Measurements from ENCODE around the gene AKR7A2. TPM values are rescaled to one million over a fixed set of nuclear protein-coding genes. Genes with fewer than 3 reads are reported as not detected.

Gene AKR7A2
- total and polyA plus RNA-seq, 10 of the 15 experiments (the other 5 are each of a cell fraction or from before 2014, with no cell fraction given) = 1.3 to 114 (median 48.0) TPM

- Histone ChIP-seq H3K27me3 (replicated peaks in 1 of 2; ENCODE audit: control insufficient read depth in 2 of 2, insufficient read depth in 2 of 2, low read length in 1 of 2) (no peaks in the 10 kb centered on the region), H3K9me3 (replicated peaks; ENCODE audit: control insufficient read depth, insufficient read depth, low read length) (no peaks in the 10 kb centered on the region), H3K36me3 (ENCODE audit: control insufficient read depth in 2 of 2, insufficient read depth in 2 of 2, low read length in 1 of 2) (peaks cover 21 to 22% of the 10 kb centered on the region in 2 experiments), H3K4me2 (ENCODE audit: control insufficient read depth, insufficient read depth) (peak overlapping the region; percentile 21; the same call in 1 of the 2 replicates), H3K9ac (ENCODE audit: control insufficient read depth, insufficient read depth, low read length) (peak overlapping the region; percentile 5; the same call in 1 of the 2 replicates), H3K27ac (ENCODE audit: control insufficient read depth, insufficient read depth) (no peak overlapping the region), H4K20me1 (ENCODE audit: control insufficient read depth, insufficient read depth) (peaks cover 3% of the 10 kb centered on the region; the same call in 1 of the 2 replicates), H3K4me1 (ENCODE audit: control insufficient read depth, insufficient read depth, low read length) (peaks cover 12% of the 10 kb centered on the region), H3K4me3 (no peak overlapping the region; the same call in 1 of the 2 replicates), H2AFZ (ENCODE audit: control insufficient read depth, low read depth, low read length) (no peak overlapping the region), H3K79me2 (ENCODE audit: control insufficient read depth, insufficient read depth, low read length) (peaks cover 54% of the 10 kb centered on the region)
- TF ChIP-seq RB1 (IDR thresholded peaks at IDR 0.05; ENCODE audit: borderline replicate concordance) (no peak), RBBP5 (conservative IDR thresholded peaks at IDR 0.05) (no peak), SUPT20H (IDR thresholded peaks at IDR 0.05; ENCODE audit: borderline replicate concordance, control insufficient read depth, low read depth, low read length) (no peak), RAD51 (IDR thresholded peaks at IDR 0.05) (no peak), ZNF384 (IDR thresholded peaks at IDR 0.05; ENCODE audit: borderline replicate concordance, low read depth, low read length) (no peak), RAD21 (IDR thresholded peaks at IDR 0.05; ENCODE audit: insufficient read depth, low read depth, low read length) (no peak), TCF3 (IDR thresholded peaks at IDR 0.05; ENCODE audit: borderline replicate concordance, insufficient read depth, low read depth, low read length) (no peak), KAT2A (conservative IDR thresholded peaks at IDR 0.05; ENCODE audit: control insufficient read depth, low read depth, low read length) (no peak), JUND (IDR thresholded peaks at IDR 0.05; ENCODE audit: low read depth, low read length) (no peak), SUZ12 (IDR thresholded peaks at IDR 0.05; ENCODE audit: unreplicated experiment) (no peak), E4F1 (IDR thresholded peaks at IDR 0.05; ENCODE audit: borderline replicate concordance, partially characterized antibody) (no peak), PKNOX1 (IDR thresholded peaks at IDR 0.05) (no peak), WRNIP1 (IDR thresholded peaks at IDR 0.05; ENCODE audit: borderline replicate concordance, low read depth, low read length) (no peak), STAT1 (conservative IDR thresholded peaks at IDR 0.05) (no peak), ATF3 (IDR thresholded peaks at IDR 0.05; ENCODE audit: borderline replicate concordance, extremely low read depth, low read depth, low read length) (no peak), MYB (IDR thresholded peaks at IDR 0.05; ENCODE audit: borderline replicate concordance, low read depth, low read length) (no peak), NR2C1 (IDR thresholded peaks at IDR 0.05) (no peak)
- SMC1A ChIA-PET (ENCODE audit: uncharacterized antibody, unreplicated experiment) = no interaction called here
- ATAC-seq (no peak), DNase-seq (ENCODE audit: low read depth, low spot score) (no peak), FAIRE-seq (no peak)
- POLR2A ChIA-PET = no interaction called here
- in situ Hi-C loops (cut with MboI) = no loop called here
- intact Hi-C loops (cut with micrococcal nuclease; ENCODE audit: unreplicated experiment) = loop anchor here (5.0 kb wide), 2 partner anchors 58 to 398 kb away; partner anchors contain the start of genes AKR7A2 and SLC66A1
- BruUV-seq (replicated peaks) = no TSS peak
- CTCF ChIA-PET = no interaction called here
- RAD21 ChIA-PET (ENCODE audit: unreplicated experiment) = no interaction called here
Observed at GRCh38 chr1:19254416-19254815, 57.5 kb downstream of the AKR7A2 start.
